Suprapubic skin (tissue), 4 donors: ENCODE results near the gene LBHD1. TPM values are rescaled to one million over a fixed set of nuclear protein-coding genes. Genes with fewer than 3 reads are reported as not detected.

Experiments
- DNase-seq, 2 donors: peaks; one replicate each; pipeline ENCODE4 v3.0.0-alpha.2; 2019; ENCODE audit warnings: low spot score in 2 of 2
- H3K27ac ChIP-seq: fragments of 200-600 bp; sonication (generic); one replicate; pipeline ENCODE4 v1.5.1; 2019
- H3K27me3 ChIP-seq: fragments of 200-600 bp; sonication (generic); one replicate; pipeline ENCODE4 v1.5.1; 2019
- H3K36me3 ChIP-seq: fragments of 200-600 bp; sonication (generic); one replicate; pipeline ENCODE4 v1.5.1; 2019
- H3K4me1 ChIP-seq: fragments of 200-600 bp; sonication (generic); one replicate; pipeline ENCODE4 v1.5.1; 2019
- H3K4me3 ChIP-seq: fragments of 200-600 bp; sonication (generic); one replicate; pipeline ENCODE4 v1.5.1; 2019; ENCODE audit warnings: mild to moderate bottlenecking
- H3K9me3 ChIP-seq: fragments of 200-600 bp; sonication (generic); one replicate; pipeline ENCODE4 v1.5.1; 2019
- CTCF ChIP-seq, 2 donors: fragments of 200-600 bp in 1 of 2; fragments of 450-650 bp in 1 of 2; sonication (generic) in 1 of 2; IDR thresholded peaks; one replicate each; pipeline ENCODE4 v1.5.1; 2016 to 2019; ENCODE audit warnings: antibody characterized with exemption in 2 of 2, mild to moderate bottlenecking in 1 of 2, moderate library complexity in 1 of 2
- EP300 ChIP-seq: sonication (generic); formaldehyde crosslinking; IDR thresholded peaks from one replicate; pipeline ENCODE4 v1.6.1; 2017; ENCODE audit warnings: antibody characterized with exemption
- POLR2A ChIP-seq, 2 donors: fragments of 450-650 bp; IDR thresholded peaks; one replicate each; pipeline ENCODE4 v1.6.1; 2017; ENCODE audit warnings: antibody characterized with exemption in 2 of 2, mild to moderate bottlenecking in 2 of 2, moderate library complexity in 2 of 2
- POLR2AphosphoS5 ChIP-seq, 3 donors: sonication (generic); formaldehyde crosslinking; IDR thresholded peaks; one replicate each; pipeline ENCODE4 v1.6.1; 2017; ENCODE audit warnings: antibody characterized with exemption in 3 of 3
- WGBS: methylation state at CpG from one replicate; pipeline ENCODE4 v1.1.5; 2018; 5-methylcytosine and 5-hydroxymethylcytosine counted together
- total RNA-seq, 4 donors: library from RNA; depleted of rRNA; stranded (reverse); fragments of >200 nt; gene quantifications; one replicate each; pipeline ENCODE4 v1.1.0, GENCODE V29; 2016

The LBHD1 gene
- total RNA-seq, 4 donors from 2014 or later: 1.7 to 8.7 (median 3.3) TPM

DNA sequence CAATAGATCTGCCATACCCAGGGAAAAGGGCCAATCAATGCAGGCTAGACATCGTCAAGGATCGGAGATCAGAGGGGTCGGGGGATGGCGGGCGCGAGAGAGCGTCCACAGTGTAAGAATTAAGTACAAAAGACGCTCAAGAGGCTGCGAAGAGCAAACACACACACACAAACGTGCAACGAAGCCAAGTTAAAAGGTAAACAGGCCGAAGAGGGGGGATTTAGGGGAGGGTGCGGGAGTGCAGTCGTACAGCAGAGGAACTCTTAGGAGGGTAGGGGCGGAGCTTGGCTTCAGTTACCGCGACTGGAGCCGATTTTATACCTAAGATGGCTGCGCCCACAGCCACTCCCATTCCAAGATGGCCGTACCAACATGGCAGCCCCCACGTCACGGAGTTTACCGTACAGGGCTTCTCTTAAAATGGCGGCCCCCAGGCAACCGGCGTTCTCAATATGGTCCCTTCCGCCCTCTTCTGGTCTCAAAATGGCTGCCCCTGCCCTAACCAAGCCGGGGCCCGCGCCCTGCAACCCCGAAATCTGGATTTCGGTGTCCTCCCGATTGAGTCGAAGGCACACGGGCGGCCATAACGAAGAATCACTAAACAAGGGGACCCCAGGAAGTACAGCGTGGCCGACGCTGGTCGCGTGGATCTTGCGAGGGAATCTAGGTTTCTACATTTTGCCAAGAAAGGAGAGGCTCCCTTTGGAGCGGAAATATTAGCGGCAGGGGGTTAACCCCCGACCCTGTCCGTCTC lies 37.4 kb upstream of the LBHD1 start:
- no peaks in the 10 kb centered on the region for H3K9me3 ChIP-seq
- H3K4me3 ChIP-seq: peak overlapping the region; percentile 67
- peaks cover 38% of the 10 kb centered on the region for H3K36me3 ChIP-seq
- no peak for TF ChIP-seq EP300
- peak in 1 of 2 donors; percentile 68 for TF ChIP-seq POLR2A (IDR thresholded peaks at IDR 0.05)
- TF ChIP-seq CTCF (IDR thresholded peaks at IDR 0.05): peak in 1 of 2 donors; percentile 7
- TF ChIP-seq POLR2AphosphoS5 (IDR thresholded peaks at IDR 0.05): peak in 2 of 3 donors; percentile 67 to 78
- H3K27me3 ChIP-seq: no peaks in the 10 kb centered on the region
- peaks cover 47% of the 10 kb centered on the region for H3K4me1 ChIP-seq
- under 1% methylated on average over 39 of the region's 47 CpGs for WGBS
- peak overlapping the region; percentile 92 for H3K27ac ChIP-seq
- peak; percentile 99 to 100 for DNase-seq

- Histone ChIP-seq H3K4me1 (peaks cover 47% of the 10 kb centered on the region), H3K36me3 (peaks cover 32% of the 10 kb centered on the region), H3K9me3 (no peaks in the 10 kb centered on the region), H3K27ac (peak overlapping the region; percentile 92), H3K27me3 (no peaks in the 10 kb centered on the region), H3K4me3 (peak overlapping the region; percentile 67)
- TF ChIP-seq POLR2AphosphoS5 (IDR thresholded peaks at IDR 0.05): no peak
- TF ChIP-seq POLR2A (IDR thresholded peaks at IDR 0.05): no peak
- TF ChIP-seq EP300: no peak
- no peak for TF ChIP-seq CTCF (IDR thresholded peaks at IDR 0.05)
- DNase-seq: peak in 1 of 2 donors; percentile 78
- 4% methylated on average over 6 of the region's 7 CpGs for WGBS
Measured at GRCh38 chr11:62708793-62709192, 36.7 kb upstream of the LBHD1 start.

GRCh38 chr11:62708392-62708791 lies 36.3 kb upstream of the LBHD1 start:
- TF ChIP-seq POLR2AphosphoS5 (IDR thresholded peaks at IDR 0.05): no peak
- TF ChIP-seq CTCF (IDR thresholded peaks at IDR 0.05): no peak
- TF ChIP-seq EP300: no peak
- no peak for TF ChIP-seq POLR2A (IDR thresholded peaks at IDR 0.05)
- Histone ChIP-seq H3K36me3 (peaks cover 28% of the 10 kb centered on the region), H3K4me3 (peak overlapping the region; percentile 67), H3K4me1 (peaks cover 44% of the 10 kb centered on the region), H3K27ac (peak overlapping the region; percentile 92), H3K27me3 (no peaks in the 10 kb centered on the region), H3K9me3 (no peaks in the 10 kb centered on the region)
- DNase-seq: no peak
- WGBS: 71% methylated on average over 5 of the region's 5 CpGs

GRCh38 chr11:62707277-62707861 lies 35.3 kb upstream of the LBHD1 start, which contains the start of the genes BSCL2 and GNG3:
Gene BSCL2 (minus strand): TSS chr11:62707424. CDS start chr11:62707195, 229 bp downstream.
Gene GNG3 (plus strand): TSS chr11:62707676. CDS start chr11:62708296, 620 bp downstream.
- H3K9me3 ChIP-seq: no peaks in the 10 kb centered on the region
- no peak for DNase-seq
- peaks cover 19% of the 10 kb centered on the region for H3K36me3 ChIP-seq
- peak within 1 kb of the TSS; percentile 67 for H3K4me3 ChIP-seq
- TF ChIP-seq POLR2A (IDR thresholded peaks at IDR 0.05): no peak
- no peak for TF ChIP-seq POLR2AphosphoS5 (IDR thresholded peaks at IDR 0.05)
- no peak for TF ChIP-seq EP300
- no peak for TF ChIP-seq CTCF (IDR thresholded peaks at IDR 0.05)
- H3K4me1 ChIP-seq: peaks cover 44% of the 10 kb centered on the region
- peak within 1 kb of the TSS; percentile 92 for H3K27ac ChIP-seq
- 91% methylated on average over 7 of the region's 10 CpGs for WGBS
- no peaks in the 10 kb centered on the region for H3K27me3 ChIP-seq

GRCh38 chr11:62706850-62707247 lies 34.8 kb upstream of the LBHD1 start:
- H3K4me1 ChIP-seq: peaks cover 44% of the 10 kb centered on the region

More at GRCh38 chr11:62706850-62707247, 34.8 kb upstream of the LBHD1 start:
- Histone ChIP-seq H3K4me3 (peak overlapping the region; percentile 63), H3K27me3 (no peaks in the 10 kb centered on the region), H3K27ac (peak overlapping the region; percentile 71), H3K36me3 (peaks cover 14% of the 10 kb centered on the region), H3K9me3 (no peaks in the 10 kb centered on the region)
- TF ChIP-seq EP300 (no peak), POLR2A (IDR thresholded peaks at IDR 0.05) (no peak), CTCF (IDR thresholded peaks at IDR 0.05) (no peak), POLR2AphosphoS5 (IDR thresholded peaks at IDR 0.05) (no peak)
- DNase-seq: no peak
- 80% methylated on average over 8 of the region's 8 CpGs for WGBS
